Activated CD8-positive, alpha-beta memory T cell treated with anti-CD3 and anti-CD28 coated beads for 48 hours (primary cell): Measurements from ENCODE around the gene RGPD3.

Experiments used
- DNase-seq, 3 experiments: peaks; one replicate each; pipeline ENCODE4 v3.0.0-alpha.2; 2020; ENCODE audit warnings: low read depth in 2 of 3, low spot score in 2 of 3

The RGPD3 gene

GRCh38 chr2:106343274-106343673, 124.9 kb downstream of the RGPD3 start:
- DNase-seq, result no peak

DNA sequence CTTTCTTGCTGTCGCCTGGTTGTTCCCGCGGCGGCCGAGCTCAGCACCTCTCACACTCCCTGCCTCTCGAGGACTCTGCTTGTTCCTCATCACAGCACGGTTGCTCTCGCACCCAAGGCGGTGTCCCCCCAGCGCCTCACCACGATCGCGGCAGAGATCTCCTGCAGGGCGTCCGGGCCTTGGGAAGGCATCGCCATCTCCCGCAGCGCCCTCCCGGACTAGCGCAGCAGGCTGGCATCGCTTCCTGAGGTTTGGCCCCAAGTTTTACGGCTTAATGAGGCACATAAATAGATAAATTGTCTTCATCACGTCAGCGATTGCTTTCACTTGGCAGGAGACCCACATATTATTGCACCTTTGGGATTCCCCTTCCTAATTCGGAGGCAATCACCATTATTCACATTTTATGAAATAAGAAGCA, 125.4 kb downstream of the RGPD3 start:
- no peak for DNase-seq

DNA sequence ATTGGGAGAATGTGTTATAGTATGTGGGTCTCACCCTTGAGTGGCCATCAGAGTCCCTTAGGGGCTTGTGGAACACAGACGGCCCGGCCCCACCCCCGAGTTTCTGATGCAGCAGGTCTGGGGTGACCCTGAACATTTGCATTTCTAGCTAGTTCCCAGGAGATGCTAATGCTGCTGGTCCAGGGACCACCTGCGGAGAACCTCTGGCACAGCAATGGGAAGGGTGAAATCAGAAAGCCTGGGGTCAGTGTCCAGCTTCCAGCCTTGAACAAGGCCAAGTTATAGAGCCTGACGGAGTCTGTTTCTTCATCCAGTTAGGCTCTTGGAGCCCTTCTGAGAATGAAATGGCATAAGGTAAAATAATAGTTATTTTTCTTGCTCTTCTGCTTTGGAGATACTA, 126.5 kb downstream of the RGPD3 start:
- no peak for DNase-seq
